Tibial nerve (tissue), 4 donors: ENCODE data around the gene TENM4. TPM values are rescaled to one million over a fixed set of nuclear protein-coding genes. Genes with fewer than 3 reads are reported as not detected.

Source experiments
- DNase-seq, 2 donors: peaks; one replicate each; pipeline ENCODE4 v3.0.0-alpha.2; 2019; ENCODE audit warnings: low spot score in 2 of 2
- H3K27ac ChIP-seq, 4 donors: fragments of 200-600 bp; sonication (generic) in 3 of 4; one replicate each; pipeline ENCODE4 v1.5.1; 2017 to 2019; ENCODE audit warnings: mild to moderate bottlenecking in 1 of 4
- H3K27me3 ChIP-seq, 2 donors: fragments of 200-600 bp; sonication (generic) in 1 of 2; one replicate each; pipeline versions ENCODE4 v1.5.1 to v1.6.0; 2017 to 2019
- H3K36me3 ChIP-seq, 3 donors: fragments of 200-600 bp; sonication (generic); one replicate each; pipeline ENCODE4 v1.5.1; 2018 to 2019
- H3K4me1 ChIP-seq, 4 donors: fragments of 200-600 bp; sonication (generic) in 3 of 4; one replicate each; pipeline ENCODE4 v1.5.1; 2017 to 2019
- H3K4me3 ChIP-seq, 4 donors: fragments of 200-600 bp; sonication (generic) in 3 of 4; one replicate each; pipeline ENCODE4 v1.5.1; 2017 to 2019; ENCODE audit warnings: mild to moderate bottlenecking in 1 of 4, moderate library complexity in 1 of 4
- H3K9me3 ChIP-seq, 4 donors: fragments of 200-600 bp; sonication (generic) in 3 of 4; one replicate each; pipeline ENCODE4 v1.5.1; 2017 to 2019
- EP300 ChIP-seq, 2 donors: sonication (generic); formaldehyde crosslinking; IDR thresholded peaks; one replicate each; pipeline ENCODE4 v1.6.1; 2017; ENCODE audit warnings: antibody characterized with exemption in 2 of 2, mild to moderate bottlenecking in 1 of 2
- POLR2A ChIP-seq, 2 donors: fragments of 450-650 bp; IDR thresholded peaks; one replicate each; pipeline ENCODE4 v1.6.1; 2017; ENCODE audit warnings: antibody characterized with exemption in 2 of 2, mild to moderate bottlenecking in 2 of 2, moderate library complexity in 2 of 2
- WGBS, 2 donors: methylation state at CpG; one replicate each; pipeline ENCODE4 v1.1.5; 2018; 5-methylcytosine and 5-hydroxymethylcytosine counted together
- total RNA-seq, 4 donors: library from RNA; depleted of rRNA; stranded (reverse); fragments of >200 nt; gene quantifications; one replicate each; pipeline ENCODE4 v1.1.0, GENCODE V29; 2016
- TF ChIP-seq, protein P1 (sequence below), 5 experiments: fragments of 200-600 bp in 3 of 5; fragments of 450-650 bp in 2 of 5; sonication (generic) in 3 of 5; IDR thresholded peaks; one replicate each; pipeline ENCODE4 v1.5.1; 2016 to 2019; ENCODE audit warnings: antibody characterized with exemption in 5 of 5, mild to moderate bottlenecking in 3 of 5, moderate library complexity in 2 of 5

TENM4 gene
- total RNA-seq, 4 donors from 2014 or later, result 15.3 to 36.3 (median 19.6) TPM

DNA sequence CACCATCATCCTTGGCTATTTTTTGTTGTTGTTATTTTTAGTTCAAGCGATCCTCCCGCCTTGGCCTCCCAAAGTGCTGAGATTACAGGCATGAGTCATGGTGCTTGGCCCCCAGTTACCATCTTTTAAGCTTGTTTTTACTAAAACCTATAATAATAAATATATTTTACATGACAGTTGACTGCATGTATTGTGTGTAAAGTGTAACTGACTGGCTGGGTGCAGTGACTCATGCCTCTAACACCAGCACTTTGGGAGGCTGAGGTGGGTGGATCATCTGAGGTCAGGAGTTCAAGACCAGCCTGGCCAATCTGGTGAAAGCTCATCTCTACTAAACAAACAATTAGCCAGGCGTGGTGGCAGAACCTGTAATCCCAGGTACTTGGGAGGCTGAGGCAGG, 386.2 kb downstream of the TENM4 start:
- H3K9me3 ChIP-seq, result no peaks in the 10 kb centered on the region
- no peaks in the 10 kb centered on the region for H3K27me3 ChIP-seq
- no peak overlapping the region for H3K27ac ChIP-seq
- no peaks in the 10 kb centered on the region for H3K36me3 ChIP-seq
- H3K4me3 ChIP-seq, result no peak overlapping the region
- 85 to 88% methylated on average over 3 of the region's 3 CpGs for WGBS, 2 donors
- peaks cover 0 to 6% (median 0%) of the 10 kb centered on the region in 4 donors for H3K4me1 ChIP-seq
- TF ChIP-seq, protein P1, sequence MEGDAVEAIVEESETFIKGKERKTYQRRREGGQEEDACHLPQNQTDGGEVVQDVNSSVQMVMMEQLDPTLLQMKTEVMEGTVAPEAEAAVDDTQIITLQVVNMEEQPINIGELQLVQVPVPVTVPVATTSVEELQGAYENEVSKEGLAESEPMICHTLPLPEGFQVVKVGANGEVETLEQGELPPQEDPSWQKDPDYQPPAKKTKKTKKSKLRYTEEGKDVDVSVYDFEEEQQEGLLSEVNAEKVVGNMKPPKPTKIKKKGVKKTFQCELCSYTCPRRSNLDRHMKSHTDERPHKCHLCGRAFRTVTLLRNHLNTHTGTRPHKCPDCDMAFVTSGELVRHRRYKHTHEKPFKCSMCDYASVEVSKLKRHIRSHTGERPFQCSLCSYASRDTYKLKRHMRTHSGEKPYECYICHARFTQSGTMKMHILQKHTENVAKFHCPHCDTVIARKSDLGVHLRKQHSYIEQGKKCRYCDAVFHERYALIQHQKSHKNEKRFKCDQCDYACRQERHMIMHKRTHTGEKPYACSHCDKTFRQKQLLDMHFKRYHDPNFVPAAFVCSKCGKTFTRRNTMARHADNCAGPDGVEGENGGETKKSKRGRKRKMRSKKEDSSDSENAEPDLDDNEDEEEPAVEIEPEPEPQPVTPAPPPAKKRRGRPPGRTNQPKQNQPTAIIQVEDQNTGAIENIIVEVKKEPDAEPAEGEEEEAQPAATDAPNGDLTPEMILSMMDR (IDR thresholded peaks at IDR 0.05), result no peak
- TF ChIP-seq POLR2A (IDR thresholded peaks at IDR 0.05) (no peak), EP300 (IDR thresholded peaks at IDR 0.05) (no peak)
- DNase-seq, result no peak

DNA sequence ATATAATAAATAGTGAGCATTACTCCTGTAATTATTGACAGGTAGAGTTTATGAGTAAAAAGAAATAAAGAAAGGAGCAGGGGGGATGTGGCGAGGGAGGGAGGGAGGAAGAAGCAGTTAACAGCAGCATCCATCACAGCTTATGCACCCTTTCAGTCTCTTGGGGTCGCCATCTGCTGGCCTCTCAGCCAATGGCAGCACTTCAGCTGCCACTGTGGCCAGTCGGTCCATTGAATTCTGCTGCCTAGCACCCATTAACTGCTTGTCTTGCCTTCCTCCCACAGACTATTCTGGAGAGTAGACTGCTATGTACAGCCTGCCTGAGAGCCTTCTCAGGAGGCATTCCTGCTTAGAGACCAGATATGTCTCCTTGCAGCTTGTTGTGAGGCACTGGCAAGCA, 388.3 kb downstream of the TENM4 start:
- TF ChIP-seq EP300 (IDR thresholded peaks at IDR 0.05) (no peak), POLR2A (IDR thresholded peaks at IDR 0.05) (no peak)
- TF ChIP-seq, protein P1 (IDR thresholded peaks at IDR 0.05), result peak in 1 of 5 experiments; percentile 13
- Histone ChIP-seq H3K27me3 (no peaks in the 10 kb centered on the region), H3K4me1 (peaks cover 0 to 6% (median 0%) of the 10 kb centered on the region in 4 donors), H3K4me3 (no peak overlapping the region), H3K9me3 (no peaks in the 10 kb centered on the region), H3K27ac (no peak overlapping the region), H3K36me3 (no peaks in the 10 kb centered on the region)
- DNase-seq, result no peak
- WGBS, 2 donors, result 39 to 45% methylated on average over 3 of the region's 3 CpGs

DNA sequence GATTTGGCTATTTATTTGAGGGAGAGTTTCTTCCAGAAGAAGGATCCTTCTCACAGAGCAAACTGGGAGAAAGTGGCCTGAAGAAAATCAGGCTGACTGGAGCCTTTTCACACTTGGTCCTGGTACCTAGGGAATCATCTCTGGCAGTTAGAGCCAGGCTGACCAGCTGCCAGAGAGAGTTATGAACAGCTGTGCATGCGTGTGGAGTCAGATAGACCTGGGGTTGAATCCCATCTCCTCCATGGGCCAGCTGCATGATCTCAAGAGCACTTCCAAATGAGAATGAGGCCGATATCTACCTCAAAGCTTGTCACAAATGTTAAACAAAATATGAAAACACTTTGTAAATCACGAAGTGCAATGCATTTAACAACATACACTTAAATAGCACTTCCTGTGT, 390.0 kb downstream of the TENM4 start:
- no peaks in the 10 kb centered on the region for H3K9me3 ChIP-seq
- TF ChIP-seq, protein P1 (IDR thresholded peaks at IDR 0.05), result no peak
- TF ChIP-seq EP300 (IDR thresholded peaks at IDR 0.05) (no peak), POLR2A (IDR thresholded peaks at IDR 0.05) (no peak)
- H3K27ac ChIP-seq, result no peak overlapping the region
- H3K4me3 ChIP-seq, result no peak overlapping the region
- 44 to 45% methylated on average over 3 of the region's 3 CpGs for WGBS, 2 donors
- H3K27me3 ChIP-seq, result no peaks in the 10 kb centered on the region
- H3K36me3 ChIP-seq, result no peaks in the 10 kb centered on the region
- H3K4me1 ChIP-seq, result no peaks in the 10 kb centered on the region
- peak in 1 of 2 donors; percentile 11 for DNase-seq

DNA sequence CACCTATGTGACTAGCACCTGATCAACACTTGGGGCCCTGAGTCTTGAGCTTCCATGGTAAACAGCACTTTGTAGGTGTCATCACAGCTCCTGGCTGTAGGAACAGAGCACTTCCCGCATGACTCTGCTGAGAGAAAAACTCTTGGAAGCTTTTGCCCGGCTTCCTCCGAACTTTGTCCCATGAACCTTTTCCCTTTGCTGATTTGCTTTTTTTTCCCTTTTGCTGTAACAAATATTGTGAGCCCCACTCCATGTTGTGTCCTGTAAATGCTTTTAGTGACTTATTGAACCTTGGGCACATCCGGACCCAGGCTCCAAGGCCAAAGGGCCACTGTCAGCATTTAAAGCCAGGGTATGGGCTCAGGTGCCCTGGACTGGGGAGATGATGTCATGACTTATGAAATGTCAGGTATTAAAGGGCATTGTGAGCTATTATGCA, 391.1 kb downstream of the TENM4 start:
- no peak overlapping the region for H3K4me3 ChIP-seq
- no peak overlapping the region for H3K27ac ChIP-seq
- DNase-seq, result no peak
- TF ChIP-seq, protein P1 (IDR thresholded peaks at IDR 0.05), result no peak
- TF ChIP-seq EP300 (IDR thresholded peaks at IDR 0.05) (no peak), POLR2A (IDR thresholded peaks at IDR 0.05) (no peak)
- no peaks in the 10 kb centered on the region for H3K4me1 ChIP-seq
- no peaks in the 10 kb centered on the region for H3K9me3 ChIP-seq
- H3K27me3 ChIP-seq, result no peaks in the 10 kb centered on the region
- 89 to 91% methylated on average over 4 of the region's 4 CpGs for WGBS, 2 donors
- H3K36me3 ChIP-seq, result no peaks in the 10 kb centered on the region

DNA sequence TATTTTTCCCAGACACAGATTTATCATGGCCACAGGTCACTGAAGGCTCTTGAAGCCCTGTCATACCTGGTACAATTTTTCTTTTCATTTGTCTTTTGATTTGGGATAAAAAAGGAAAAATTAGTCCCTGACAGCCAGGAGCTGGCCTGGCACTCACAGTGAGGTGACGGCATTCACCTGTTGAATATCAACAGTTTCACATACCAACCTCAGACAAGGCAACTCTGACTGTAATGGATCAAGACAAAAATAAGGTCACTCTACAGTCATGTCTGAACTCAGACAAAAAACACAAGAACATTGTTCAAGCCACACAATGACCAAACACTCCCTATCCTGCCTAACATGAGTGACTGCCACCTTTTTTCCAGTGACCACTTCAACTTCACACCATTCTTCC, 392.9 kb downstream of the TENM4 start:
- no peaks in the 10 kb centered on the region for H3K4me1 ChIP-seq
- H3K27me3 ChIP-seq, result no peaks in the 10 kb centered on the region
- no peak for DNase-seq
- 98 to 100% methylated on average over 1 of the region's 1 CpG for WGBS, 2 donors
- no peaks in the 10 kb centered on the region for H3K36me3 ChIP-seq
- no peaks in the 10 kb centered on the region for H3K9me3 ChIP-seq
- no peak overlapping the region for H3K4me3 ChIP-seq
- no peak for TF ChIP-seq EP300 (IDR thresholded peaks at IDR 0.05)
- no peak overlapping the region for H3K27ac ChIP-seq

DNA sequence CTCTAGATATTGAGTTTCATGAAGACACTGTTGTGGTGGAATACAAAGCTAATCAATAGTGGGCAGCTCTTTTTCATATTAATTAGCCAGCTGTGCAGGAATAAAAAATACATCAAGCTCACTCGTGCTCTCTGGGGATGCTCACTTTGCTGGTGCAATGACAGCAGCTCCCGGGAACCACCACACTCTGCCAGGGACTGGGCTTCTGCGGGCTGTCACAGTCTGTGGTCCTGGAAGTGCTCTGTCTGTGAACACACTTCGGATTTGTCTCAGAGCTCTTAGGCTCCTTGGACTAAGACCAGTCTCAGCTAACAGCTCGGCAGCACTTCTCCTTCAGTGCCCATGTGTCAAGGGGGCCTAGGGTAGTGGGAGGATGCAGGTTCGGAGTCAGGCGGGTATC, 393.5 kb downstream of the TENM4 start:
- WGBS, 2 donors, result 87 to 90% methylated on average over 7 of the region's 7 CpGs
- TF ChIP-seq POLR2A (IDR thresholded peaks at IDR 0.05) (no peak), EP300 (IDR thresholded peaks at IDR 0.05) (no peak)
- TF ChIP-seq, protein P1 (IDR thresholded peaks at IDR 0.05), result no peak
- no peak for DNase-seq
- no peaks in the 10 kb centered on the region for H3K4me1 ChIP-seq
- H3K36me3 ChIP-seq, result no peaks in the 10 kb centered on the region
- no peak overlapping the region for H3K4me3 ChIP-seq
- no peaks in the 10 kb centered on the region for H3K27me3 ChIP-seq
- no peaks in the 10 kb centered on the region for H3K9me3 ChIP-seq
- H3K27ac ChIP-seq, result no peak overlapping the region
